Measurements from ENCODE around the gene GFI1B.

Gene GFI1B

DNA sequence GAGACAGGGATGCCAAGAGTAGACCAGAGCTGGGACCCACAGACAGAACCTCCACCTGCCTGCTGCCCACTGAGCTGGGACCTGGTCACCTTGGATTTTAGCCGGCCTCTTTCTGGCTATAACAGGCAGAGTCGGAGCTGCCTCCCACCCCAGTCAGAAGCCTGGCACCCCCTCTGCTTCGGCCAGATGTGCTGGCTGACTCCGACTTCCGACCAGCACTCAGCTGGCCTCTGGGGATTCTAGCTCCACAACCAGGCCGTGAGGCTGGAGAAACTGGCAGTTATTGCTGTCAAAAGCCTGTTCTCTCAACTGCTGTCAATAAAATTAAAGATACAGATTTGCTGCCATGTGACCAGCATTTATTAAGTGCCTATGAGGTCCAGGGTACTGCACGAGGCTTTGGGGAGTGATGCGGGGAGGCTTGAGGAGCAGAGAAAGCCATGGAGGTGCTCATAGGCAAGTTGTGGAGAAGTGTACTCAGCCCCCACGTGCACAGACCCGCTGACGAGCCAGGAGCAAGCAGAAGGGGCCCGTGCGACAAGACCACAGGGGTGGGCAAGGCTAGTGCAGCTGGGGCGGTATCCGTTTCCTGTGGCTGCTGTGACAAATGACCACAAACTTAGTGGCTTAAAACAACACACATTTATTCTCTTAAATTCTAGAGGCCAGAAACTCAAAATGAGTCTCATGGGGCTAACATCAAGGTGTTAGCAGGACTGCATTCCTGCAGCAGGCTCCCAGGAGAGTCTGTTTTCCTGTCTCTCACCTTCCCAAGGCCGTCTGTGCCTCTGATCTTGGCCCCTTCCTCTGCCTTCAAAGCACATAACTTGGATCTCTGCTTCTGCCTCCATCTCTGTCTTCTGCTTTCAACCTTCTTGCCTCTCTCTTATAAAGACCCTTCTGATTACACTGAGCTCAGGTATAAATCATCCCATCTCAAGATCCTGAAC, 13.1 kb downstream of the GFI1B start:
- DNase-seq (ENCODE audit: insufficient read length, low spot score) (no peak), FAIRE-seq (no peak)
- TF ChIP-seq, protein P1, sequence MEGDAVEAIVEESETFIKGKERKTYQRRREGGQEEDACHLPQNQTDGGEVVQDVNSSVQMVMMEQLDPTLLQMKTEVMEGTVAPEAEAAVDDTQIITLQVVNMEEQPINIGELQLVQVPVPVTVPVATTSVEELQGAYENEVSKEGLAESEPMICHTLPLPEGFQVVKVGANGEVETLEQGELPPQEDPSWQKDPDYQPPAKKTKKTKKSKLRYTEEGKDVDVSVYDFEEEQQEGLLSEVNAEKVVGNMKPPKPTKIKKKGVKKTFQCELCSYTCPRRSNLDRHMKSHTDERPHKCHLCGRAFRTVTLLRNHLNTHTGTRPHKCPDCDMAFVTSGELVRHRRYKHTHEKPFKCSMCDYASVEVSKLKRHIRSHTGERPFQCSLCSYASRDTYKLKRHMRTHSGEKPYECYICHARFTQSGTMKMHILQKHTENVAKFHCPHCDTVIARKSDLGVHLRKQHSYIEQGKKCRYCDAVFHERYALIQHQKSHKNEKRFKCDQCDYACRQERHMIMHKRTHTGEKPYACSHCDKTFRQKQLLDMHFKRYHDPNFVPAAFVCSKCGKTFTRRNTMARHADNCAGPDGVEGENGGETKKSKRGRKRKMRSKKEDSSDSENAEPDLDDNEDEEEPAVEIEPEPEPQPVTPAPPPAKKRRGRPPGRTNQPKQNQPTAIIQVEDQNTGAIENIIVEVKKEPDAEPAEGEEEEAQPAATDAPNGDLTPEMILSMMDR (IDR thresholded peaks at IDR 0.05; ENCODE audit: insufficient read depth, missing control alignments) = no peak

DNA sequence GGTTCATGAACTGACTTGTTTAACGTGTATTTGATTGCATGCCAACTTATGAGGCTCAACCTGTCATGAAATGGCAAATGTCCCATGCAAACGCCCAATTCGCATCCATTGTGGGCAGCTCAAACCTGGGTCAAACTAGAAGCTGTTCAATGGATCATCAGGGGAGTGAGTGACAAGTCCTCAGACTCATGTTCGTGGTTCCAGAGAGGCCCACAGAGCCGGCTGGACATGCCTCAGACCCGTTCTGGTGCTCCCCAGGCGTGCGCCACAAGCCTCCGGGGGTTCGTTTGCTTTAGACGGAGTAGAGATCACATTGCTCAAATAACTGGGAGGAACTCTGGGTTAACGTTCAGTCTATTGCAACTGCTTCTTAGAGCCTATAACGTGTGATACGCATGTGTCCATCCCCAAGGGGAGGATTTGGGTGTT, 15.0 kb downstream of the GFI1B start:
- FAIRE-seq = no peak
- TF ChIP-seq, protein P1 (IDR thresholded peaks at IDR 0.05; ENCODE audit: insufficient read depth, missing control alignments) = no peak

DNA sequence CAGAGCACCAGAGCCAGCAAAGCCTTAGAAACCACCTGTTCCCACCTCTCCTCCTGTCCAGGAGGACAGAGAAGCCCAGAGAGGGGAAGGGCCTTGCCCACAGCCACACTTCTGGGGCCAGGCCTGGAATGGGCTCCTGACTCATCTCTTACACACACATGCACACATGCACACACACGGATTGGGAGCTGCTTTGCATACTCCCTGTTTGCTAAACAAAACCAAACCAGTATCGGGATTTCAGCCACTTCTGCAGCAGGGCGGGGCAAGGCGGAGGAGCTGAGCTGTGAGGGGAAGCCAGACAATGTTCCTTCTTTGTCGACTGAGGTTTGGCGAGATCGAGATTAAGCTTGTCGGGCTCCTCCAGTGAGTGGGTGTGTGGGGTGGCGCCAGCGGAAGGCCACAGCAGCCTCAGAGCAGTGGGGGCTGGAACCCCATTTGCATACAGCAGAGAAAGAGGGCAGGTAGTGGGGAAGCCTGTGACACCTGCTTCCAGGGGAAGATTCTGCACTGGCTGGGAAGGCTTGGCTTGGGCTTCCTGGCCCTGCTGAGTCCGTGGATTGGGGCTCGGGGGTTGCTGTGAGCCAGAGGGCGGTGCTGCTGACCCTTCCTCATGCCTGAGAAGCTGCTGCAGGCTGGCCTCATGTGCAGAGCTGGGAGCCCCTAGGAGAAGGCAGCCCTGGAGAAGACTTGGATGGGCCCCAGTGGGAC, 16.1 kb downstream of the GFI1B start:
- no peak for DNase-seq (ENCODE audit: insufficient read length, low spot score)

More for the DNA sequence above, 15.0 kb downstream of the GFI1B start:
- DNase-seq (ENCODE audit: insufficient read length, low spot score) = no peak

DNA sequence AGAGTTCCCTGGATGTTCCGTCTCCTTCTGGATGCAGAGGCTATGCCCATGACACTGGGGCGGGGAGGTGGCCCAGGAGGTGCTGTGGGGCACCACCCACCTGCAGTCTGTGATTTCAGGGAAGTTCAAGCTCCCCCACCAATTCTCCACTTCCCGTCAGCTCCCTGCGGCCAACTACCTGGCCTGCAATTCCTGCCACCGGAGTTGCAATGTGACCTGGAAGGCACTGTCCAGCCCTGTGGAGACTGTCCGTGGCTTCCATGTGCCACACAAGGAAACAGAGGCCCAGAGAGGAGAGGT, 16.6 kb downstream of the GFI1B start:
- TF ChIP-seq, protein P1 (IDR thresholded peaks at IDR 0.05; ENCODE audit: insufficient read depth, missing control alignments) = no peak
- FAIRE-seq = no peak

More for the DNA sequence above, 16.1 kb downstream of the GFI1B start:
- TF ChIP-seq, protein P1 (IDR thresholded peaks at IDR 0.05; ENCODE audit: insufficient read depth, missing control alignments) = no peak
- no peak for FAIRE-seq

DNA sequence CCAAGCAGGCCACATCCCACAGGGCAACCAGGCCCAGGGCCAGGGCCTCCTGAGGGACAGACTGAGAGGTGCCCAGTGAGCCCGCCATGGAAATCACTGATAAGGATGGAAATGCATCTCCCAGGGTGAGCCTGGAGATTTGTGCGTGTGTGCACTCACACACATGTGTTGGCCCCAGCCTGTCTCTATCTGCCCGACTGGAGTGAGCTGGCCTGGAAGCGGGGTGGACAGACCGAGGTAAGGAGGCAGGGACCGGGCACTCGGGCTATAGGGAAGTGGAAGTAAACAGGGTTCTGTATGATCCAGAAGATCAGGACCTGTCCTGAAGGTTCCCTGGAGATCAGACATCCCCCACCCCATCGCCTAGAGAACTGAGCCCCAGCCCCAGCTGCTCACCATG, 17.4 kb downstream of the GFI1B start:
- TF ChIP-seq, protein P1 (IDR thresholded peaks at IDR 0.05; ENCODE audit: insufficient read depth, missing control alignments) = no peak
- FAIRE-seq = no peak
- DNase-seq (ENCODE audit: insufficient read length, low spot score) = no peak

More for the DNA sequence above, 16.6 kb downstream of the GFI1B start:
- no peak for DNase-seq (ENCODE audit: insufficient read length, low spot score)

DNA sequence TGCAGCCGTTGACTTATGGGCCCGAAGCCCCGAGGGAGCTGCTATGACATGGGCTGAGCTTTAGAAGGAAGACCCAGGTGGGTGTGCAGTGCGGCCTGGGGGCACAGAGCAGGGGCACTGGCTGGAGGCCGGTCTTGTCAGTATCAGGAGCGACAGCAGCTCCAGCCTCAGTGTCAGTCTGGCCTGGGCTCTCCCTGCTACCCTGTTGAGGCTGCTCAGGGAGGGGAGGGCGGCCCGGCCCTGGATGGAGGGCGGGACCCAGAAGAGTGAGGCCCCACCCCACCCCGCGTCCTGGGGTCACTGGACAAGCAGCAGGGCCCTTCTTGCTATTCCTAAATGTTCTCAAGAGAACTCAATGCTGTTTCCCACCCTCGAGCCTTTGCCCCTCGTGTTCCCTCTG, 18.0 kb downstream of the GFI1B start:
- TF ChIP-seq, protein P1 (IDR thresholded peaks at IDR 0.05; ENCODE audit: insufficient read depth, missing control alignments) = no peak
- DNase-seq (ENCODE audit: insufficient read length, low spot score) (no peak), FAIRE-seq (no peak)

Data from D721Med (cell line).